SU-DHL-6 (cell line): ENCODE data around the gene RGS6.
A peak's percentile ranks its signal among the peaks of the same experiment; 100 is the strongest.

ENCODE experiments used
- H2AFZ ChIP-seq: fragments of 200-600 bp; sonication (generic); 2 replicates; pipeline ENCODE4 v1.6.1; 2014; ENCODE audit warnings: low read depth, mild to moderate bottlenecking, moderate library complexity, mixed read lengths, antibody characterized with exemption, low read length; ENCODE audit not compliant: severe bottlenecking
- H3F3A ChIP-seq: fragments of 200-600 bp; shearing (Covaris generic); 2 replicates; pipeline ENCODE4 v1.6.0; 2016; ENCODE audit warnings: antibody characterized with exemption, mild to moderate bottlenecking; ENCODE audit not compliant: insufficient read depth
- H3K27ac ChIP-seq: fragments of 200-600 bp; sonication (generic); 2 replicates; pipeline ENCODE4 v1.5.1; 2016; ENCODE audit warnings: low read depth, mild to moderate bottlenecking, low read length, moderate library complexity, mixed read lengths
- H3K27me3 ChIP-seq: fragments of 200-600 bp; sonication (generic), shearing (Covaris generic); 2 replicates; pipeline ENCODE4 v1.6.0; 2014; ENCODE audit warnings: mild to moderate bottlenecking, low read length
- H3K36me3 ChIP-seq: fragments of 200-600 bp; sonication (generic); 2 replicates; pipeline ENCODE4 v1.6.1; 2014; ENCODE audit warnings: mild to moderate bottlenecking, low read length, mixed read lengths
- H3K4me2 ChIP-seq: fragments of 300-600, 200-600 bp; shearing (Covaris generic), sonication (generic); 2 replicates; pipeline ENCODE4 v1.6.0; 2014; ENCODE audit warnings: low read length, low read depth, mild to moderate bottlenecking; ENCODE audit not compliant: poor library complexity, severe bottlenecking
- H3K4me3 ChIP-seq: fragments of 200-600 bp; sonication (generic); 2 replicates; pipeline ENCODE4 v1.5.1; 2014; ENCODE audit warnings: antibody characterized with exemption, low read length, mild to moderate bottlenecking, mixed read lengths; ENCODE audit not compliant: insufficient read depth, poor library complexity, severe bottlenecking
- H3K79me2 ChIP-seq: fragments of 200-600 bp; sonication (generic); 2 replicates; pipeline ENCODE4 v1.6.1; 2014; ENCODE audit warnings: mild to moderate bottlenecking, low read length, moderate library complexity; ENCODE audit not compliant: insufficient read depth
- H3K9ac ChIP-seq: fragments of 200-600 bp; sonication (generic); 2 replicates; pipeline ENCODE4 v1.7.0; 2014; ENCODE audit warnings: mild to moderate bottlenecking, low read length
- H3K9me2 ChIP-seq: fragments of 200-600 bp; sonication (generic); replicated peaks from 2 replicates; pipeline ENCODE4 v1.6.1; 2014; ENCODE audit warnings: low read length; ENCODE audit not compliant: insufficient read depth
- H3K9me3 ChIP-seq: fragments of 200-600 bp; sonication (generic); 2 replicates; pipeline ENCODE4 v1.6.1; 2014; ENCODE audit warnings: low read length, mixed read lengths; ENCODE audit not compliant: insufficient read depth
- H4K20me1 ChIP-seq: fragments of 200-600 bp; sonication (generic); 2 replicates; pipeline ENCODE4 v1.6.1; 2014; ENCODE audit warnings: low read depth, mild to moderate bottlenecking, antibody characterized with exemption, low read length, moderate library complexity, mixed read lengths
- CTCF ChIP-seq: fragments of 200-600 bp; sonication (generic); IDR thresholded peaks from one replicate; pipeline ENCODE4 v1.5.1; 2017; ENCODE audit warnings: antibody characterized with exemption, mild to moderate bottlenecking, low read length, moderate library complexity; ENCODE audit not compliant: insufficient read depth, poor library complexity, severe bottlenecking
- EZH2phosphoT487 ChIP-seq: fragments of 200-600 bp; sonication (generic), shearing (Covaris generic); conservative IDR thresholded peaks from 2 replicates; pipeline ENCODE4 v1.6.1; 2018; ENCODE audit warnings: mild to moderate bottlenecking, antibody characterized with exemption, low read length, moderate library complexity, mixed read lengths

The RGS6 gene

GRCh38 chr14:72512925-72513324 lies 580.7 kb downstream of the RGS6 start:
- no peaks in the 10 kb centered on the region for H4K20me1 ChIP-seq
- no peak overlapping the region for H3K9ac ChIP-seq
- H3K79me2 ChIP-seq = no peaks in the 10 kb centered on the region
- H3K36me3 ChIP-seq = no peaks in the 10 kb centered on the region
- peaks cover 10% of the 10 kb centered on the region for H3F3A ChIP-seq
- H3K27ac ChIP-seq = no peak overlapping the region
- TF ChIP-seq CTCF (no peak), EZH2phosphoT487 (no peak)
- H3K4me3 ChIP-seq = no peak overlapping the region
- no peaks in the 10 kb centered on the region for H3K9me2 ChIP-seq
- no peaks in the 10 kb centered on the region for H3K27me3 ChIP-seq
- H3K9me3 ChIP-seq = no peaks in the 10 kb centered on the region
- no peak overlapping the region for H3K4me2 ChIP-seq
- H2AFZ ChIP-seq = no peak overlapping the region

GRCh38 chr14:72513346-72513745 lies 581.1 kb downstream of the RGS6 start:
- H3K4me2 ChIP-seq = no peak overlapping the region

GRCh38 chr14:72513965-72514659 lies 581.9 kb downstream of the RGS6 start:
- Histone ChIP-seq H3K4me3 (no peak overlapping the region), H3K79me2 (no peaks in the 10 kb centered on the region), H3K4me2 (no peak overlapping the region), H2AFZ (no peak overlapping the region), H3K9ac (no peak overlapping the region), H3K9me2 (no peaks in the 10 kb centered on the region), H3K27ac (no peak overlapping the region), H3K36me3 (no peaks in the 10 kb centered on the region), H4K20me1 (no peaks in the 10 kb centered on the region), H3K27me3 (no peaks in the 10 kb centered on the region), H3F3A (peaks cover 22% of the 10 kb centered on the region), H3K9me3 (no peaks in the 10 kb centered on the region)
- TF ChIP-seq EZH2phosphoT487 (no peak), CTCF (peak; percentile 74)

More at GRCh38 chr14:72513346-72513745, 581.1 kb downstream of the RGS6 start:
- Histone ChIP-seq H3K27me3 (no peaks in the 10 kb centered on the region), H3K4me3 (no peak overlapping the region), H3K9me2 (no peaks in the 10 kb centered on the region), H4K20me1 (no peaks in the 10 kb centered on the region), H3K27ac (no peak overlapping the region), H3K36me3 (no peaks in the 10 kb centered on the region), H3F3A (peaks cover 14% of the 10 kb centered on the region), H3K9ac (no peak overlapping the region), H3K79me2 (no peaks in the 10 kb centered on the region), H3K9me3 (no peaks in the 10 kb centered on the region), H2AFZ (no peak overlapping the region)
- TF ChIP-seq CTCF (no peak), EZH2phosphoT487 (no peak)
